HG03565 (cell line): Measurements from ENCODE around the gene ERCC4.

Experiments
- ATAC-seq: cut with Tn5 transposase; IDR thresholded peaks from one replicate; pipeline ENCODE4 v1.9.1; 2021; ENCODE audit warnings: mild to moderate bottlenecking, moderate library complexity; ENCODE audit not compliant: unreplicated experiment

Gene ERCC4

GRCh38 chr16:13992322-13992721, 72.4 kb downstream of the ERCC4 start:
- ATAC-seq, result no peak

- ATAC-seq, result no peak
These were observed 73.0 kb downstream of the ERCC4 start for GRCh38 chr16:13992976-13993375.

GRCh38 chr16:13994239-13995106, 74.5 kb downstream of the ERCC4 start:
- no peak for ATAC-seq

GRCh38 chr16:13995194-13995593, 75.2 kb downstream of the ERCC4 start:
- no peak for ATAC-seq

GRCh38 chr16:13996778-13997288, 76.9 kb downstream of the ERCC4 start:
- no peak for ATAC-seq

- ATAC-seq, result no peak
These were observed 77.6 kb downstream of the ERCC4 start for GRCh38 chr16:13997526-13997925.

- ATAC-seq, result peak; percentile 79
These were observed 78.0 kb downstream of the ERCC4 start for GRCh38 chr16:13997933-13998332.

- ATAC-seq, result no peak
These were observed 79.3 kb downstream of the ERCC4 start for GRCh38 chr16:13999071-13999894.

GRCh38 chr16:13999895-14000425, 80.0 kb downstream of the ERCC4 start:
- no peak for ATAC-seq

GRCh38 chr16:14001521-14001920, 81.6 kb downstream of the ERCC4 start:
- no peak for ATAC-seq
